ENCODE data around the gene DCTPP1. TPM values are rescaled to one million over a fixed set of nuclear protein-coding genes. Genes with fewer than 3 reads are reported as not detected.

Gene DCTPP1
- total RNA-seq, 1 experiment from 2014 or later: 109 TPM

DNA sequence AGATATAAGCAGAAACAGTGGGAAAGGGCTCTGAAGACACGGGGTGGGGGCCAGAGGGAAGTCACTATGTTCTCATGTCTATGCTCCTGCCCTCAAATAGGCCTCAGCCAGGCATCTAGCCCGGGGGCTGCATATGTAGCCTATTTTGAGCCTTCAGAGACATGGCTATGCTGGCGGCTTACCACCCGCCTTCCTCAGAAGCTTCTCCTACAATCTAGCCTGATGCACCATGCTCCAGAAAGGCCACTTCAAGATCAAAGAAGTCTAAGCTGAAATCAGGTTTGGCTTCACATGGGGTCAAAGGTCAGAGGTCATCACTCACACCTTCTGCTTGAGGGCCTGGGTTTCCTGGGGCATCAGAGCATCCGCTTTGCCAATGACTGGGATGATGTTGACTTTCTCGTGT is 49.0 kb downstream of the DCTPP1 start:
- H3K4me1 ChIP-seq (replicated peaks; ENCODE audit: insufficient read depth): peaks cover 19% of the 10 kb centered on the region
- H3F3A ChIP-seq (ENCODE audit: insufficient read depth, low read depth): peaks cover 31% of the 10 kb centered on the region
- no peaks in the 10 kb centered on the region for H3K36me3 ChIP-seq (ENCODE audit: low read depth)
- no peak overlapping the region for H3K4me2 ChIP-seq
- TF ChIP-seq, protein P1, sequence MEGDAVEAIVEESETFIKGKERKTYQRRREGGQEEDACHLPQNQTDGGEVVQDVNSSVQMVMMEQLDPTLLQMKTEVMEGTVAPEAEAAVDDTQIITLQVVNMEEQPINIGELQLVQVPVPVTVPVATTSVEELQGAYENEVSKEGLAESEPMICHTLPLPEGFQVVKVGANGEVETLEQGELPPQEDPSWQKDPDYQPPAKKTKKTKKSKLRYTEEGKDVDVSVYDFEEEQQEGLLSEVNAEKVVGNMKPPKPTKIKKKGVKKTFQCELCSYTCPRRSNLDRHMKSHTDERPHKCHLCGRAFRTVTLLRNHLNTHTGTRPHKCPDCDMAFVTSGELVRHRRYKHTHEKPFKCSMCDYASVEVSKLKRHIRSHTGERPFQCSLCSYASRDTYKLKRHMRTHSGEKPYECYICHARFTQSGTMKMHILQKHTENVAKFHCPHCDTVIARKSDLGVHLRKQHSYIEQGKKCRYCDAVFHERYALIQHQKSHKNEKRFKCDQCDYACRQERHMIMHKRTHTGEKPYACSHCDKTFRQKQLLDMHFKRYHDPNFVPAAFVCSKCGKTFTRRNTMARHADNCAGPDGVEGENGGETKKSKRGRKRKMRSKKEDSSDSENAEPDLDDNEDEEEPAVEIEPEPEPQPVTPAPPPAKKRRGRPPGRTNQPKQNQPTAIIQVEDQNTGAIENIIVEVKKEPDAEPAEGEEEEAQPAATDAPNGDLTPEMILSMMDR (conservative IDR thresholded peaks at IDR 0.05): no peak
- TF ChIP-seq EZH2 (IDR thresholded peaks at IDR 0.05; ENCODE audit: low read depth): no peak
- H3K9me3 ChIP-seq (ENCODE audit: insufficient read depth, low read depth): no peaks in the 10 kb centered on the region
- H4K20me1 ChIP-seq (ENCODE audit: insufficient read depth): no peaks in the 10 kb centered on the region
- no peak for DNase-seq
- peaks cover 13% of the 10 kb centered on the region; the same call in 1 of the 2 replicates for H3K79me2 ChIP-seq (ENCODE audit: low read depth)
- no peak overlapping the region for H3K4me3 ChIP-seq
- no peaks in the 10 kb centered on the region for H3K9me2 ChIP-seq (ENCODE audit: insufficient read depth)
- no peaks in the 10 kb centered on the region for H3K27me3 ChIP-seq (ENCODE audit: insufficient read depth, low read depth)
- no peak overlapping the region for H3K27ac ChIP-seq
- ChIA-PET POLR2A (ENCODE audit: unreplicated experiment) (interaction anchor here (0.7 kb wide), 1 partner anchor 559 kb away, joined by 4 read pairs; no protein-coding TSS in a partner anchor), CTCF (interaction anchor here (0.6 kb wide), 1 partner anchor 10 kb away, joined by 3 read pairs; no protein-coding TSS in a partner anchor)
- BruUV-seq (replicated peaks): no TSS peak
- H2AFZ ChIP-seq: no peak overlapping the region
- intact Hi-C loops (cut with micrococcal nuclease; ENCODE audit: unreplicated experiment): no loop called here

- Histone ChIP-seq H3K4me3 (no peak overlapping the region), H3K27me3 (ENCODE audit: insufficient read depth, low read depth) (no peaks in the 10 kb centered on the region), H3K9me3 (ENCODE audit: insufficient read depth, low read depth) (no peaks in the 10 kb centered on the region), H3F3A (ENCODE audit: insufficient read depth, low read depth) (peaks cover 31% of the 10 kb centered on the region), H3K4me2 (peak overlapping the region; percentile 98; the same call in 1 of the 2 replicates), H4K20me1 (ENCODE audit: insufficient read depth) (no peaks in the 10 kb centered on the region), H3K9me2 (ENCODE audit: insufficient read depth) (no peaks in the 10 kb centered on the region), H3K27ac (no peak overlapping the region), H2AFZ (no peak overlapping the region), H3K4me1 (replicated peaks; ENCODE audit: insufficient read depth) (peaks cover 19% of the 10 kb centered on the region), H3K36me3 (ENCODE audit: low read depth) (no peaks in the 10 kb centered on the region), H3K79me2 (ENCODE audit: low read depth) (peaks cover 13% of the 10 kb centered on the region; the same call in 1 of the 2 replicates)
- intact Hi-C loops (cut with micrococcal nuclease; ENCODE audit: unreplicated experiment): no loop called here
- CTCF ChIA-PET: interaction anchor here (0.6 kb wide), 1 partner anchor 16 kb away, joined by 5 read pairs; no protein-coding TSS in a partner anchor
- DNase-seq: no peak
- BruUV-seq (replicated peaks): TSS peak; percentile 51
- TF ChIP-seq, protein P1 (conservative IDR thresholded peaks at IDR 0.05): no peak
- no peak for TF ChIP-seq EZH2 (IDR thresholded peaks at IDR 0.05; ENCODE audit: low read depth)
- POLR2A ChIA-PET (ENCODE audit: unreplicated experiment): interaction anchor here (0.7 kb wide), 1 partner anchor 558 kb away, joined by 4 read pairs; no protein-coding TSS in a partner anchor
Observed at GRCh38 chr16:30380072-30380802, 49.6 kb downstream of the DCTPP1 start.

DNA sequence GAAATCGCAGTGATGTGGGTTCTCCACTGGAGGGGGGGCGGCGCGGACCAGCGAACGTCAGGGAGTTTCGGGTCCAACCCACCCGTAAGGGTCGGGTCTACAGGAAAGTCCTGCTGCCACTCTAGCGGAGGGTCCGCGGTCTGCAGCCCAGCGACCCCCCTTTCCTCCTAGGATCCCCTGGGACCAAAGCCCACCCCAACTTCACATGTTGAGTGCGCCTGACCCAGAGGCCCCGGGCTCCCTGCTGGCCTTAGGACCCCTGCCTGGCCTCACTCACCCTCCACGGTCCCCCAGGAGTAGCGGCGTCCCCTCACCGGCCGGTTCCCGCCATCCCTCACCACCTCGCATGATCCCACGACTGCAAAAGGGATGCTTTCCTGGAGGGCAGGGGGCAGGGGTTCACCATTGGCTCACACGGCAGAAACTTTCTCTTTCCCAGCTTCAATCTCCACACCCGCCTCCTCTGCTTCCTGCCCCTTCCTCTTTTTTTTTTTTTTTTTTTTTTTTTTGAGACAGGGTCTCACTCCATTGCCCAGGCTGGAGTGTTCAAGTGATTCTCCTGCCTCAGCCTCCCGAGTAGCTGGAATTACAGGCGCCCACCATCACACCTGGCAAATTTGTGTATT is 50.6 kb downstream of the DCTPP1 start:
- Histone ChIP-seq H3K9me2 (ENCODE audit: insufficient read depth) (no peaks in the 10 kb centered on the region), H2AFZ (peak overlapping the region; percentile 71; the same call in 1 of the 2 replicates), H3F3A (ENCODE audit: insufficient read depth, low read depth) (peaks cover 31% of the 10 kb centered on the region), H3K4me3 (peak overlapping the region; percentile 80), H4K20me1 (ENCODE audit: insufficient read depth) (no peaks in the 10 kb centered on the region), H3K9me3 (ENCODE audit: insufficient read depth, low read depth) (no peaks in the 10 kb centered on the region), H3K36me3 (ENCODE audit: low read depth) (no peaks in the 10 kb centered on the region), H3K79me2 (ENCODE audit: low read depth) (peaks cover 13% of the 10 kb centered on the region; the same call in 1 of the 2 replicates), H3K27ac (peak overlapping the region; percentile 92), H3K27me3 (ENCODE audit: insufficient read depth, low read depth) (no peaks in the 10 kb centered on the region), H3K4me1 (replicated peaks; ENCODE audit: insufficient read depth) (peaks cover 19% of the 10 kb centered on the region), H3K4me2 (peak overlapping the region; percentile 98)
- ChIA-PET POLR2A (ENCODE audit: unreplicated experiment) (no interaction called here), CTCF (interaction anchor here (0.6 kb wide), 1 partner anchor 17 kb away, joined by 5 read pairs; no protein-coding TSS in a partner anchor)
- no peak for TF ChIP-seq EZH2 (IDR thresholded peaks at IDR 0.05; ENCODE audit: low read depth)
- TF ChIP-seq, protein P1 (conservative IDR thresholded peaks at IDR 0.05): no peak
- no peak for DNase-seq
- no TSS peak for BruUV-seq (replicated peaks)
- intact Hi-C loops (cut with micrococcal nuclease; ENCODE audit: unreplicated experiment): loop anchor here (2.0 to 5.0 kb wide), 4 partner anchors 44 to 287 kb away; partner anchors contain the start of genes FBRS, TBX6 and ZNF768

Data from PC-9 (cell line).